Muscle layer of duodenum (tissue), 2 donors: Measurements from ENCODE around the gene LTBP2.

Source experiments
- H3K27ac ChIP-seq: one replicate; pipeline ENCODE4 v1.7.0; 2013; ENCODE audit warnings: mild to moderate bottlenecking, low read length
- H3K27me3 ChIP-seq: one replicate; pipeline ENCODE4 v1.7.0; 2013; ENCODE audit warnings: low read depth, mild to moderate bottlenecking, control low read depth, low read length
- H3K36me3 ChIP-seq, 2 donors: one replicate each; pipeline ENCODE4 v1.7.0; 2013; ENCODE audit warnings: low read length in 2 of 2, control low read depth in 1 of 2, mild to moderate bottlenecking in 1 of 2; ENCODE audit not compliant: insufficient read depth in 2 of 2, control insufficient read depth in 1 of 2
- H3K4me1 ChIP-seq, 2 donors: one replicate each; pipeline ENCODE4 v1.7.0; 2013; ENCODE audit warnings: low read length in 2 of 2, mild to moderate bottlenecking in 2 of 2, control low read depth in 1 of 2, moderate library complexity in 1 of 2; ENCODE audit not compliant: insufficient read depth in 2 of 2, control insufficient read depth in 1 of 2
- H3K4me3 ChIP-seq, 2 donors: one replicate each; pipeline ENCODE4 v1.7.0; 2013; ENCODE audit warnings: low read length in 2 of 2, low read depth in 1 of 2, mild to moderate bottlenecking in 1 of 2
- H3K9me3 ChIP-seq, 2 donors: one replicate each; pipeline ENCODE4 v1.7.0; 2013; ENCODE audit warnings: low read length in 2 of 2, control low read depth in 1 of 2, mild to moderate bottlenecking in 1 of 2; ENCODE audit not compliant: control insufficient read depth in 1 of 2
- donor health status: healthy.

Gene LTBP2

DNA sequence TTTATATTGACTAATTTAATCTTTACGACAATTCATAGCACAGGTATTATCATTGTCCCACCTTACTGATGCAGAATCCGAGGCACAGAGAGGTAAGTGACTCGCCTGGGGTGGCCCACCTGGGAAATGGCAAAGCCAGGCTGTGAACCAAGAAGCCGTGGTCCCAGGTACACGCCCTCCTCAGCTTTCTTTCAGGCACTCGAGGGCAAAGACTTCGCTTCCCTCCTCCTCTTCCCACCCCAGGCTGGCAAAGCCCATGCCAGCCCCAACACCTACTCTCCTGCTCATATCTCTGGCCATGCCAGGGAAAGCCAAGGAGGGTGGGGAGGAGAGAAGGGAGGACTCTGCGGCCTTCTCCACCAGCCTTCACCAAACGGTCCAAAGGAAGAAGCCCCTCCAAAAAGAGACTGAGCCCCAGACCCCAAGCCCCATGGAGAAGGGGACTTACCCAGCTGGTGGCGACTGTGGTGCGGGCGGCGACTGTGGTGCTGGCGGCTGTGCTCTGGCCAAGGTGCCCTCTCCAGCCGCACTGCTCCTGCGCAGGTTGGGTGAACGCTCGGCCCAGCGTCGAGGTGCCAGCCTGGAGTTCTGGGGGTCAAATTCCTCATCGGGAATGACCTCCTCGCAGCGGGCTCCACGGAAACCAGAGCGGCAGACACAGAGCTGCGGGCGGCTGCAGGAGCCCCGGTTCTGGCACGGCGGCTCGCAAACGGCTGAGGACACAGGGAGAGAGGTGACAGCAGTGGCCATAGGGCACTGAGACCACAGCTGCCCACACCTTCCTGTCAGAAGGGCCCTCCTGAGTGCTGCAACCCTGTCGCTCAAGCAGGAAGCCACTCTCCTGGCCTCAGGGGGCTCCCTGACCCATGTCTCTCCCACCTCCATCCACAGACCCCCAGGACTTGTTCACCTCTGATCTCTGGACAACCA lies 26.4 kb downstream of the LTBP2 start:
- H3K27me3 ChIP-seq: no peaks in the 10 kb centered on the region
- H3K9me3 ChIP-seq: no peaks in the 10 kb centered on the region
- no peak overlapping the region for H3K27ac ChIP-seq
- H3K4me3 ChIP-seq: no peak overlapping the region
- H3K36me3 ChIP-seq: no peaks in the 10 kb centered on the region
- peaks cover 0 to 8% of the 10 kb centered on the region in 2 donors for H3K4me1 ChIP-seq

DNA sequence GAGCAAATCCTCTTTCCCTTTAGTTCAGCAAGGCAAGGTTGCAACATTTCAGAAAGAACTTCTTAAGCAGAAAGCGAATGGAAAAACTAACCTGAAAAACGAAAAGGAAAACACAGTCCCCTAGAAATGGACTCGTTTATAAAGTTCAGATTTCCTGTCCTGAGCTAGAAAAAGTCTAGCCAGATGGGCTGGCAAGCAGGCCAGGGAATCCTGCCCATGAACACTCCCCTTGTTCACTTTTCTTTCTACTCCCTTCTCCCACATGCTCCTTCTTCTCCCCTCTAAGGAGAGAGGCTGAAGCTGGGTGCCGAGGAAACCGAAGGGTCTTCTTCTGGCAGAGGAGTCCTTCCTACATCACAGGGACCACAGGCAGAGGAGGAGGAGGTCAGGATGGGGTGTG lies 27.1 kb downstream of the LTBP2 start:
- Histone ChIP-seq H3K4me3 (no peak overlapping the region), H3K36me3 (no peaks in the 10 kb centered on the region), H3K9me3 (no peaks in the 10 kb centered on the region), H3K4me1 (peaks cover 0 to 8% of the 10 kb centered on the region in 2 donors), H3K27ac (no peak overlapping the region), H3K27me3 (no peaks in the 10 kb centered on the region)

DNA sequence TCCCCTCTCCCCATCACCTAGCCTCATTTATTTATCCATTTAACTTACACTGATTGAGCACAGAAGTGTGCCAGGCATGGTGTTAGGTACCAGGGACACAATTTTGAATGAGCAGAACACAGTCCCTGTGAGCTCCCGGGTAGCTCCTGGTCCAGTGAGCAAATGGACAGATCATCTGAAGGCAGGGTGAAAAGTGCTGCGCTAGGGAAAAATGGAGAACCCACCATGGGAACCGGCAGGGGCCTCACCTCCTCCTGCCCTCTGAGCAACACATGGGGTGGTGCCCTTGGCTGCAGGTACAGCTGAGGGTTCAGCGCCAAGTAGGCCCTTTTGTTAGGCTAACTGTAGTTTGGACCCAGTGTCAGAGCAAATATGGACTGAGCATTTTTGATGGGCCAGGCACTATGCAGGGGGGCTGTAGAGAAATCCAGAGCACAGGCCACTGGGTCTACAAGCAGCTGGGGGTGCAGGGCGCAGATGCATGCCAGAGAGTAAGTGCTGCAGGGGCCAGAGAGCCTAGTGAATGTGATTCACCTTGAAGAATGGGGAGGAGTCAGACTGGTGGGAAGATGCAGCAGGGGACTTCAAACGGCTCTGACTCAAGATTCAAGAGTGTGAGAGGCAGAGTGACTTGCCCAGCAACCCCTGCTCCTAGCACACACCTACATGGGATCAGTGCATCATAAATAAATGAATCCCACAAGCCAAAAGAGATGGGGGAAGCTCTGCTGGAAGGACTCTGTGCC lies 28.2 kb downstream of the LTBP2 start:
- Histone ChIP-seq H3K4me3 (no peak overlapping the region), H3K36me3 (no peaks in the 10 kb centered on the region), H3K27ac (no peak overlapping the region), H3K4me1 (peaks cover 0 to 8% of the 10 kb centered on the region in 2 donors), H3K27me3 (no peaks in the 10 kb centered on the region), H3K9me3 (no peaks in the 10 kb centered on the region)

DNA sequence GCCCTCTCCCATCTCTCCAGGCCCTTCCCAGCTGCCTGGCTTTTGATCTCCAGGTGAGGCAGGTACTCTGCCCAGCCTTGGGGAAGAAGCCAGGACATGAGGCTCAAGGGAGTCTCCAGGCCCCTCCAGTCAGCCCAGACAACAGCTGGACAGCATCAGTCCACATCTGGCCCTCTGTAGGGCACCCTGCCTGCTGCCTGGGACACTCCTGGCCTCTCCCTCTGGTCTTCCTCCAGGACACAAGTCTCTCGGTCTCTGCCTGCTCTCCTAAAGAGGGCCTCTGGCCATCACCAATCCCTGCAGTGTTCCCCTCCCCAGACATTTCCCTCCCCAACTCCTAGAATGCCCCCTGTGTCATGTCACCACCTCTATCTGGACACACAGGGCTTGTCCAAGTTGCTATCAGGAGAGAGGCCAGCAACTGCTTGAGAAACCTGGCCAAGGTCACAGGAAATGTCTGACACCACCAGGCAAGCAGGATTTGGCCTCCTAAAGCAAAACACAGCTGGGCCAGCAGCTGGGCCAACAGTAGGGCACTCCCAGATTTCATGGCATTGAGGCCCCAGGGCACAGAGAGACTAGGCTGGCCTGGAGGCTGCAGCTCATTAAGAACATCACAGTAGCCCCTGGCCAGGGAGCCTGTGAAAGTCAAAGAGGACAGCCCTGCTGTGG lies 29.0 kb downstream of the LTBP2 start:
- Histone ChIP-seq H3K9me3 (no peaks in the 10 kb centered on the region), H3K27me3 (no peaks in the 10 kb centered on the region), H3K27ac (no peak overlapping the region), H3K4me3 (no peak overlapping the region), H3K4me1 (peaks cover 0 to 8% of the 10 kb centered on the region in 2 donors), H3K36me3 (no peaks in the 10 kb centered on the region)

DNA sequence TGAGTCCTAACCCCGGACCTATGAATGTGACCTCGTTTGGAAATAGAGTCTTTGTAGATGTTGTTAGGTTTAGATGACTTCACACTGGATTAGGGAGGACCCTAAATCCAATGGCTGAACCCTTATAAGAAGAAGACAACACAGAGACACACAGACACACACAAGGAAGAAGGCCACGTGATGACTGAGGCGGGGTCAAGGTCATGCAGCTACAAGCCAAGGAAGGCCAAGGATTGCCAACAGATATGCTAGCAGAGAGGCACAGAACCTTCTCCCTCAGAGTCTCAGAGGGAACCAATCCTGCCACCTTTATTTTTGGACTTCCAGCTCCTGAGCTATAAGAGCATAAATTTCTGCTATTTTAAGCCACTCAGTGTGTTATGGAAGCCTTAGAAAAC lies 31.8 kb downstream of the LTBP2 start:
- Histone ChIP-seq H3K9me3 (no peaks in the 10 kb centered on the region), H3K36me3 (no peaks in the 10 kb centered on the region), H3K27ac (no peak overlapping the region), H3K27me3 (no peaks in the 10 kb centered on the region), H3K4me3 (no peak overlapping the region), H3K4me1 (peaks cover 0 to 8% of the 10 kb centered on the region in 2 donors)

DNA sequence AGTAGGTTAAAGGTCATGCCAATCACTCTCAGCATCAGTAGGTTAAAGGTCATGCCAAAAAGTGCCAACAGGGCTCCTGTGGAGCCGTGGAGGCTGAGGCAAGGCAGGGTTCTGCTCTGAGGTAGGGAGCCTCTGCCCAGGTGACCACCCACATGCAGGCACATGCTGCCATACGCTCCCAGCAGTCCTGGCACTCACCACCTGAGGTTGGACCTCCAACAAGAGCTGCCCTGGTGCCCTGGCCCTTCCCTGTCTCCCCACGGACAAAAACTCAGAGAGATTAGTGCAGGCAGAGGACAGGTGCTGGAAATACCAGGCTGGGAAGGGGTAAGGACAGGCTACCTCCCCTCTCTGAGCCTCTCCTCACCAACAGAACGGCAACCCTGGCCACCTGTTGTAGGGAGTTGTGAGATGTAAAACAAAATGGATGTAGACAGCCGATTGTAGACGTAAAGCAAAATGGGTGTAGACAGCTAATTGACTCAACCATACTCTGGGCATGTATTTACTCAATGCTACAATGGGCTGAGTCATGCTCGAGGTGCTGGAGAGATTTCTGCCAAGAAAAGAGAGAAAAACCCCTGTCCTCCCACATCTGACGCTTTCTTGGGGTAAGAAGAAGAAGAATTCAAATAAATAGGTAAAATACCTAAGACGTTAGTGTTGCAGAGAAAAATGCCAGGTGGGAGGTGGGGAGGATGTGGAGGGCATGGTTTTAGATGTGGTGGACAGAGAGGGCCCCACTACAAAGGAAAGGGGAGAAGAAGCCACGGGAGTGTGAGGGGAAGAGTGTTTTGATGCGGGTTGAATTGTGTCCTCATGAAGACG lies 32.4 kb downstream of the LTBP2 start:
- Histone ChIP-seq H3K36me3 (no peaks in the 10 kb centered on the region), H3K4me3 (no peak overlapping the region), H3K27me3 (no peaks in the 10 kb centered on the region), H3K4me1 (peaks cover 0 to 7% of the 10 kb centered on the region in 2 donors), H3K27ac (no peak overlapping the region), H3K9me3 (no peaks in the 10 kb centered on the region)

DNA sequence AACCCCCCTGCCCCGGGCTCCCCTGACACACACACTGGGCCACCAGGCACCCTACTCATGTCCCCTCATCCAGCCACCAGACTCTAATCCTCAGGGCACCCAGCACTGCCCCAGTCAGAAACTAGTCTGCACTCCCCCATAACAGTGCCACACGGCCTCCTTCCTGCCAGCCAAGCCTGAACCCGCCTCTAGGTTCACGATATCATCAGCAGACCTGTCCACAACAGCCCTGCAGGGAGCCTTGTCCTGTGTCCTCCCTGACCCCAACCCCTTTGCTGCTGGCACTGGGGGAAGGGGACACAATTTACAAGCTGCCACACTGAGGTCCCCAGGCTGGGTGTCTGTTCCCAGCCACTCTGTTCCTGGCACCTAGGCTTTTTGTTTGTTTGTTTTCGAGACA lies 33.6 kb downstream of the LTBP2 start:
- no peak overlapping the region for H3K27ac ChIP-seq

DNA sequence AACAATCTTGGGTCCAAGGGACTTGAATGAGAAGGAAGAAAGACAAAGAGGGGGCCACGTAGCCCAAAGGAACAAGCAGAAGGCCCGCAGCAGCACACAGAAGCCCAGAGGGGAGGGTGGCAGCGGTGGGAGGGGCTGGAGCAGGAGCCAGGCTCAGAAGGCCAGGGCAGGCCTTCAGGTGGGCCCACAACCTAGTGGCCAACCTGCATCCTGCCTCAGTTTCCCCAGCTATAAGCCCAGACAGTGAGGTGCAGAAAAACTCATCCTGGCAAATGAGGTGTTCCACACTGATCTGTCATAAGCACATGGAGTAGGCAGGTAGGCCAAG lies 34.1 kb downstream of the LTBP2 start:
- H3K9me3 ChIP-seq: no peaks in the 10 kb centered on the region
- H3K27ac ChIP-seq: no peak overlapping the region
- peaks cover 6 to 9% of the 10 kb centered on the region in 2 donors for H3K4me1 ChIP-seq
- H3K4me3 ChIP-seq: no peak overlapping the region
- peaks cover 0 to under 1% of the 10 kb centered on the region in 2 donors for H3K36me3 ChIP-seq
- no peaks in the 10 kb centered on the region for H3K27me3 ChIP-seq

More for the DNA sequence above, 33.6 kb downstream of the LTBP2 start:
- no peaks in the 10 kb centered on the region for H3K27me3 ChIP-seq
- H3K4me1 ChIP-seq: peaks cover under 1 to 4% of the 10 kb centered on the region in 2 donors
- no peak overlapping the region for H3K4me3 ChIP-seq
- H3K9me3 ChIP-seq: no peaks in the 10 kb centered on the region
- H3K36me3 ChIP-seq: no peaks in the 10 kb centered on the region

DNA sequence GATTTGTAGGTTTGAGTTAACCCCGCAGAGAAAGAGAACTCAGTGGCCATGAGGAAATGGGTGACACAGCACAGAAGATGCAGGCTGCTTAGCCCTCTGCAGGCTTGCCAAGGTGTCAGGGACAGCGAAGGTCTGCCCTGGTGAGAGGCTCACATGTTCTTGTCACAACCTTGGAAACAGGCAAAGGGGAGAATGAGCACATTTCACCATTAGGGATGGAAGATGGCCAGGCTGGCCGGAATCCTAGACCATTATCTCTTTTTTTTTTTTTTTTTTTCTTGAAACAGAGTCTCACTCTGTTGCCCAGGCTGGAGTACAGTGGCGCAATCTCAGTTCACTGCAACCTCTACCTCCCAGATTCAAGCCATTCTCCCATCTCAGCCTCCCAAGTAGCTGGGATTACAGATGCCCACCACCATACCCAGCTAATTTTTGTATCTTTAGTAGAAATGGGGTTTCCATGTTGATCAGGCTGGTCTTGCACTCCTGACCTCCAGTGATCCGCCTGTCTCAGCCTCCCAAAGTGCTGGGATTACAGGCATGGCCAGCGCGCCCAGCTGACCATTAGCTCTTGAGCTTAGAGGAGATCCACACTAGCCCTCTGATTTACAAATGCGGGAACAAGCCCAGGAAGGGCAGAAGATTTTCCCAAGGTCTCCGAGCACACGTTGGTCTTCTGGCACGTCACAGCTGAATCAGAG lies 34.6 kb downstream of the LTBP2 start:
- H3K27ac ChIP-seq: no peak overlapping the region
- H3K9me3 ChIP-seq: no peaks in the 10 kb centered on the region
- H3K27me3 ChIP-seq: no peaks in the 10 kb centered on the region
- peaks cover 7 to 10% of the 10 kb centered on the region in 2 donors for H3K4me1 ChIP-seq
- peaks cover 0 to 6% of the 10 kb centered on the region in 2 donors for H3K36me3 ChIP-seq
- no peak overlapping the region for H3K4me3 ChIP-seq

DNA sequence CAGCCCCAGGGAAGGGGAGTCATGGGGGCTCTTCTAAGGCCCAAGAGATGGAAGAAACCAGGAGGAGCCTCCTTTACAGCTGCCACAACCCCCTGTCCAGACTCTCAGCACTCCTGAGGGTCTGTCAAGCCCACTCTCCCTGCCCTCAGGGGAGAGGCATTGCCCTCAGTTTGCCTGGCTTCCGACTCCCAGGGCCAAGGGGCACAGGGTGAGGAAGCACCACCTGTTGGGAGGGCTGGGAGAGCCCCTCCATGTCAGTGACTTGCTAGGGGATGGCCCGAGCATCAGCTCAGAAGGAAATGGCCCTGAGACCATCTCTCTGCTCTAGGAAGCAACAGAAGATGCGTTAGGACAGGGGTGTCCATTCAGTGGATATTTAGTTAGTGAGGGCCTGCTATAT lies 36.1 kb downstream of the LTBP2 start:
- Histone ChIP-seq H3K27ac (no peak overlapping the region), H3K4me1 (peaks cover 7 to 18% of the 10 kb centered on the region in 2 donors), H3K9me3 (no peaks in the 10 kb centered on the region), H3K36me3 (peaks cover 0 to 10% of the 10 kb centered on the region in 2 donors), H3K4me3 (no peak overlapping the region), H3K27me3 (no peaks in the 10 kb centered on the region)
